GM12878 (cell line): ENCODE results near the gene THRB. TPM values are rescaled to one million over a fixed set of nuclear protein-coding genes. Genes with fewer than 3 reads are reported as not detected.

Source experiments
- ATAC-seq: fragments of 200-7000 bp; cut with Tn5 transposase; 3 replicates; pipeline ENCODE4 v1.9.1; 2020; ENCODE audit warnings: mild to moderate bottlenecking, moderate library complexity
- BruUV-seq: library from RNA; stranded (reverse); fragments of 400-500 nt; replicated peaks from 2 replicates; lab custom pipeline; 2021; lab: Mats Ljungman, UMichigan
- CTCF ChIA-PET: fragments of 300-600 bp; sonication (Branson Sonifier 250); formaldehyde crosslinking; extraction: SDS; loops from one replicate; lab custom pipeline; 2021; ENCODE audit warnings: inconsistent platforms; lab: Yijun Ruan, JAX
- POLR2A ChIA-PET: fragments of 350-600 bp; formaldehyde crosslinking; extraction: SDS; loops from one replicate; lab custom pipeline; 2021; ENCODE audit warnings: inconsistent platforms; lab: Charles Lee
- RAD21 ChIA-PET: fragments of 300-600 bp; sonication (Branson Sonifier 250); formaldehyde crosslinking; loops from one replicate; lab custom pipeline; 2023; ENCODE audit warnings: antibody characterized with exemption; ENCODE audit not compliant: unreplicated experiment; lab: Charles Lee
- SMC1A ChIA-PET: fragments of 300-600 bp; sonication (Branson Sonifier 250); formaldehyde crosslinking; loops from one replicate; lab custom pipeline; 2023; ENCODE audit not compliant: unreplicated experiment, uncharacterized antibody; lab: Charles Lee
- DNase-seq: peaks from one replicate; pipeline ENCODE4 v3.0.0-alpha.2; 2011; ENCODE audit warnings: low read depth, low spot score
- FAIRE-seq: peaks from 3 replicates; lab custom pipeline; 2011; peaks lifted over from hg19 to GRCh38; lab: Jason Lieb, UNC
- H2AFZ ChIP-seq: 2 replicates; pipeline ENCODE4 v1.6.0; 2011; ENCODE audit warnings: low read depth, low read length, control low read depth; ENCODE audit not compliant: control insufficient read depth
- H3K27ac ChIP-seq: 2 replicates; pipeline ENCODE4 v1.5.1; 2011; ENCODE audit warnings: control low read depth; ENCODE audit not compliant: control insufficient read depth, insufficient read depth
- H3K27me3 ChIP-seq, 2 experiments: replicated peaks in 1 of 2; 2 replicates each; pipeline versions ENCODE4 v1.6.0 to v1.6.1; 2011; ENCODE audit warnings: low read length in 1 of 2; ENCODE audit not compliant: control insufficient read depth in 2 of 2, insufficient read depth in 2 of 2
- H3K36me3 ChIP-seq, 2 experiments: 2 replicates each; pipeline ENCODE4 v1.5.1; 2011; ENCODE audit warnings: low read length in 1 of 2; ENCODE audit not compliant: control insufficient read depth in 2 of 2, insufficient read depth in 2 of 2
- H3K4me1 ChIP-seq: 2 replicates; pipeline ENCODE4 v1.6.1; 2011; ENCODE audit warnings: mild to moderate bottlenecking, low read length, moderate library complexity, mixed read lengths; ENCODE audit not compliant: control insufficient read depth, insufficient read depth
- H3K4me2 ChIP-seq: 2 replicates; pipeline ENCODE4 v1.6.0; 2011; ENCODE audit warnings: control low read depth; ENCODE audit not compliant: control insufficient read depth, insufficient read depth
- H3K4me3 ChIP-seq: fragments of 200-600 bp; sonication (generic); 2 replicates; pipeline ENCODE4 v1.5.1; 2016
- H3K79me2 ChIP-seq: 2 replicates; pipeline ENCODE4 v1.6.0; 2011; ENCODE audit warnings: low read length; ENCODE audit not compliant: control insufficient read depth, insufficient read depth
- H3K9ac ChIP-seq: 2 replicates; pipeline ENCODE4 v1.8.0; 2011; ENCODE audit warnings: low read length, control low read depth, mixed read lengths; ENCODE audit not compliant: control insufficient read depth, insufficient read depth
- H3K9me3 ChIP-seq: replicated peaks from 3 replicates; pipeline ENCODE4 v1.5.1; 2011; ENCODE audit warnings: mild to moderate bottlenecking, low read length; ENCODE audit not compliant: control insufficient read depth, insufficient read depth
- H4K20me1 ChIP-seq: 2 replicates; pipeline ENCODE4 v1.6.0; 2011; ENCODE audit not compliant: control insufficient read depth, insufficient read depth
- ATF7 ChIP-seq: fragments of 450-650 bp; IDR thresholded peaks from 2 replicates; pipeline ENCODE4 v1.6.1; 2016; ENCODE audit warnings: low read depth, mild to moderate bottlenecking
- ETV6 ChIP-seq, 2 experiments: fragments of 450-650 bp in 1 of 2; IDR thresholded peaks in 1 of 2; conservative IDR thresholded peaks in 1 of 2; 2 replicates each; pipeline ENCODE4 v1.6.1; 2014; ENCODE audit warnings: antibody characterized with exemption in 1 of 2, borderline replicate concordance in 1 of 2, low read depth in 1 of 2, mild to moderate bottlenecking in 1 of 2, moderate library complexity in 1 of 2
- NBN ChIP-seq: fragments of 450-650 bp; IDR thresholded peaks from 2 replicates; pipeline ENCODE4 v1.6.1; 2016
- NFIC ChIP-seq: IDR thresholded peaks from 2 replicates; pipeline ENCODE4 v1.6.1; 2012; ENCODE audit warnings: low read depth, mild to moderate bottlenecking, inconsistent platforms, low read length, moderate library complexity
- PAX8 ChIP-seq: fragments of 450-650 bp; IDR thresholded peaks from 2 replicates; pipeline ENCODE4 v1.6.1; 2017; ENCODE audit warnings: mild to moderate bottlenecking, moderate library complexity
- POLR2AphosphoS2 ChIP-seq: IDR thresholded peaks from 2 replicates; pipeline ENCODE4 v1.6.1; 2011; ENCODE audit warnings: low read depth, mild to moderate bottlenecking, low read length, improper control_type of control experiment, moderate library complexity
- RAD51 ChIP-seq: fragments of 450-650 bp; IDR thresholded peaks from 2 replicates; pipeline ENCODE4 v1.6.1; 2016; ENCODE audit warnings: moderate library complexity, mild to moderate bottlenecking, inconsistent platforms
- SIX5 ChIP-seq: IDR thresholded peaks from 2 replicates; pipeline ENCODE4 v1.6.1; 2011; ENCODE audit warnings: mild to moderate bottlenecking, low read depth, low read length, moderate library complexity; ENCODE audit not compliant: severe bottlenecking
- SMARCA5 ChIP-seq: fragments of 450-650 bp; IDR thresholded peaks from 2 replicates; pipeline ENCODE4 v1.6.1; 2017; ENCODE audit warnings: mild to moderate bottlenecking
- SREBF1 ChIP-seq: IDR thresholded peaks from 2 replicates; pipeline ENCODE4 v1.6.1; 2012; ENCODE audit warnings: mild to moderate bottlenecking, low read length
- USF2 ChIP-seq: IDR thresholded peaks from 2 replicates; pipeline ENCODE4 v1.6.1; 2011; ENCODE audit warnings: low read depth, low read length, improper control_type of control experiment, borderline replicate concordance
- ZNF24 ChIP-seq: fragments of 450-650 bp; IDR thresholded peaks from 2 replicates; pipeline ENCODE4 v1.6.1; 2017; ENCODE audit warnings: antibody characterized with exemption, mild to moderate bottlenecking
- ZNF622 ChIP-seq: fragments of 450-650 bp; IDR thresholded peaks from 2 replicates; pipeline ENCODE4 v1.6.1; 2017; ENCODE audit warnings: mild to moderate bottlenecking, inconsistent platforms
- ZZZ3 ChIP-seq: IDR thresholded peaks from 2 replicates; pipeline ENCODE4 v1.6.1; 2011; ENCODE audit warnings: low read depth; ENCODE audit not compliant: control insufficient read depth, insufficient read length
- WGBS: methylation state at CpG from one replicate; pipeline ENCODE4 v1.1.6; 2016; ENCODE audit warnings: low lambda C conversion rate; ENCODE audit not compliant: insufficient replicate concordance, insufficient coverage; ENCODE audit errors: missing lambda C conversion rate; 5-methylcytosine and 5-hydroxymethylcytosine counted together
- in situ Hi-C: fragments of 300-500 bp; cut with MboI; formaldehyde crosslinking; loops from 9 replicates; pipeline ENCODE4 v1.14.3; 2018; ENCODE audit warnings: mixed read lengths
- intact Hi-C: fragments of 100-400 bp; cut with micrococcal nuclease; formaldehyde crosslinking; loops from one replicate; pipeline ENCODE4 v1.14.2; 2022; ENCODE audit not compliant: unreplicated experiment
- polyA plus RNA-seq, 11 experiments: library from polyadenylated mRNA; depleted of rRNA in 4 of 11; unstranded in 6 of 11; stranded (reverse) in 5 of 11; fragments of >200 nt; fragmentation: Nextera tagmentation in 4 of 11; fragmentation: Illumina TruSeq in 1 of 11; extraction: Ambion mirVana in 4 of 11; extraction: Trizol in 1 of 11; gene quantifications; 1 replicate in 1 of 11; 2 replicates in 10 of 11; pipeline versions ENCODE4 v1.2.1 to v1.2.3, GENCODE V29; 2011 to 2016; ENCODE audit warnings: inconsistent platforms in 2 of 11, missing spikeins in 2 of 11, low read depth in 1 of 11
- total RNA-seq, 4 experiments: library from RNA; depleted of rRNA in 3 of 4; stranded (reverse); fragments of >200 nt in 3 of 4; fragmentation: Illumina TruSeq in 1 of 4; extraction: Trizol in 1 of 4; gene quantifications; 2 replicates each; pipeline versions ENCODE4 v1.2.1 to v1.2.3, GENCODE V29; 2013 to 2021
- TF ChIP-seq, protein P1 (sequence below): fragments of 450-650 bp; formaldehyde crosslinking; IDR thresholded peaks from 2 replicates; pipeline ENCODE4 v1.4.0; 2022; ENCODE audit warnings: mild to moderate bottlenecking, moderate library complexity
- TF ChIP-seq, protein P2 (sequence below): fragments of 450-650 bp; IDR thresholded peaks from 2 replicates; pipeline ENCODE4 v1.6.1; 2017; ENCODE audit warnings: low read depth, mild to moderate bottlenecking, moderate library complexity
- TF ChIP-seq, protein P3 (sequence below): fragments of 450-650 bp; IDR thresholded peaks from 2 replicates; pipeline ENCODE4 v1.6.1; 2017; ENCODE audit warnings: mild to moderate bottlenecking, low read depth, inconsistent platforms; ENCODE audit not compliant: poor library complexity, severe bottlenecking

THRB gene
- total and polyA plus RNA-seq, 10 of the 15 experiments (the other 5 are each of a cell fraction or from before 2014, with no cell fraction given): 0.05 TPM; not detected in 9

DNA sequence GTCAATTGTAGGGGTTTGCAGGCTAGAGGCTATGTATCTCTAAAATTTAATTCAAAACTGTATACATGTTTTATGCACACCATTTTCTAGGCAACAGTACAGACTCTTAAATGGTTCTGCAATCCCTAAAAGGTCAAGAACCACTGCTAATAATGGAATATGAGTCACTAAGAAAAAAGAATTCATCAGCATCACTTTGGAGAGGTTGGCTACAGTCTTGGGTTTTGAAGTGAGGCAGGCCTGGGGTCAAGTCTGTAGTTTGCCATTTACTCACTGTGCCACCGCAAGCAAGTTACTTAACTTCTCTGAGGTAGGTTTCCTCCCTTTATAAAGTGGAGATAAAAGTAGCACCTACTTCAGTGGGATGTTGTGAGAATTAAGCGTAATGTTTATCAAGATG, 33.7 kb downstream of the THRB start:
- no peaks in the 10 kb centered on the region for H3K79me2 ChIP-seq
- FAIRE-seq: no peak
- H3K27ac ChIP-seq: no peak overlapping the region
- TF ChIP-seq PAX8 (no peak), POLR2AphosphoS2 (no peak), SIX5 (no peak), RAD51 (no peak), USF2 (no peak), ZNF622 (no peak), SMARCA5 (no peak), ZZZ3 (no peak), ETV6 (conservative IDR thresholded peaks at IDR 0.05 in 1 of 2, IDR thresholded peaks at IDR 0.05 in 1 of 2; ENCODE audit: borderline replicate concordance in 1 of 2, low read depth in 1 of 2) (no peak), NFIC (no peak), ATF7 (no peak), SREBF1 (no peak), ZNF24 (no peak), NBN (no peak)
- TF ChIP-seq, protein P1, sequence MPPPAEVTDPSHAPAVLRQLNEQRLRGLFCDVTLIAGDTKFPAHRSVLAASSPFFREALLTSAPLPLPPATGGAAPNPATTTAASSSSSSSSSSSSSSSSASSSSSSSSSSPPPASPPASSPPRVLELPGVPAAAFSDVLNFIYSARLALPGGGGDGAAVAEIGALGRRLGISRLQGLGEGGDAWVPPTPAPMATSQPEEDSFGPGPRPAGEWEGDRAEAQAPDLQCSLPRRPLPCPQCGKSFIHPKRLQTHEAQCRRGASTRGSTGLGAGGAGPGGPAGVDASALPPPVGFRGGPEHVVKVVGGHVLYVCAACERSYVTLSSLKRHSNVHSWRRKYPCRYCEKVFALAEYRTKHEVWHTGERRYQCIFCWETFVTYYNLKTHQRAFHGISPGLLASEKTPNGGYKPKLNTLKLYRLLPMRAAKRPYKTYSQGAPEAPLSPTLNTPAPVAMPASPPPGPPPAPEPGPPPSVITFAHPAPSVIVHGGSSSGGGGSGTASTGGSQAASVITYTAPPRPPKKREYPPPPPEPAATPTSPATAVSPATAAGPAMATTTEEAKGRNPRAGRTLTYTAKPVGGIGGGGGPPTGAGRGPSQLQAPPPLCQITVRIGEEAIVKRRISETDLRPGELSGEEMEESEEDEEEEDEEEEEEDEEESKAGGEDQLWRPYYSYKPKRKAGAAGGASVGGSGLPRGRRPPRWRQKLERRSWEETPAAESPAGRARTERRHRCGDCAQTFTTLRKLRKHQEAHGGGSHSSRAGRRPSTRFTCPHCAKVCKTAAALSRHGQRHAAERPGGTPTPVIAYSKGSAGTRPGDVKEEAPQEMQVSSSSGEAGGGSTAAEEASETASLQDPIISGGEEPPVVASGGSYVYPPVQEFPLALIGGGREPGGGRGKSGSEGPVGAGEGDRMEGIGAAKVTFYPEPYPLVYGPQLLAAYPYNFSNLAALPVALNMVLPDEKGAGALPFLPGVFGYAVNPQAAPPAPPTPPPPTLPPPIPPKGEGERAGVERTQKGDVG (CRISPR knock-in tag): no peak
- TF ChIP-seq, protein P2, sequence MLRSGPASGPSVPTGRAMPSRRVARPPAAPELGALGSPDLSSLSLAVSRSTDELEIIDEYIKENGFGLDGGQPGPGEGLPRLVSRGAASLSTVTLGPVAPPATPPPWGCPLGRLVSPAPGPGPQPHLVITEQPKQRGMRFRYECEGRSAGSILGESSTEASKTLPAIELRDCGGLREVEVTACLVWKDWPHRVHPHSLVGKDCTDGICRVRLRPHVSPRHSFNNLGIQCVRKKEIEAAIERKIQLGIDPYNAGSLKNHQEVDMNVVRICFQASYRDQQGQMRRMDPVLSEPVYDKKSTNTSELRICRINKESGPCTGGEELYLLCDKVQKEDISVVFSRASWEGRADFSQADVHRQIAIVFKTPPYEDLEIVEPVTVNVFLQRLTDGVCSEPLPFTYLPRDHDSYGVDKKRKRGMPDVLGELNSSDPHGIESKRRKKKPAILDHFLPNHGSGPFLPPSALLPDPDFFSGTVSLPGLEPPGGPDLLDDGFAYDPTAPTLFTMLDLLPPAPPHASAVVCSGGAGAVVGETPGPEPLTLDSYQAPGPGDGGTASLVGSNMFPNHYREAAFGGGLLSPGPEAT: no peak
- TF ChIP-seq, protein P3, sequence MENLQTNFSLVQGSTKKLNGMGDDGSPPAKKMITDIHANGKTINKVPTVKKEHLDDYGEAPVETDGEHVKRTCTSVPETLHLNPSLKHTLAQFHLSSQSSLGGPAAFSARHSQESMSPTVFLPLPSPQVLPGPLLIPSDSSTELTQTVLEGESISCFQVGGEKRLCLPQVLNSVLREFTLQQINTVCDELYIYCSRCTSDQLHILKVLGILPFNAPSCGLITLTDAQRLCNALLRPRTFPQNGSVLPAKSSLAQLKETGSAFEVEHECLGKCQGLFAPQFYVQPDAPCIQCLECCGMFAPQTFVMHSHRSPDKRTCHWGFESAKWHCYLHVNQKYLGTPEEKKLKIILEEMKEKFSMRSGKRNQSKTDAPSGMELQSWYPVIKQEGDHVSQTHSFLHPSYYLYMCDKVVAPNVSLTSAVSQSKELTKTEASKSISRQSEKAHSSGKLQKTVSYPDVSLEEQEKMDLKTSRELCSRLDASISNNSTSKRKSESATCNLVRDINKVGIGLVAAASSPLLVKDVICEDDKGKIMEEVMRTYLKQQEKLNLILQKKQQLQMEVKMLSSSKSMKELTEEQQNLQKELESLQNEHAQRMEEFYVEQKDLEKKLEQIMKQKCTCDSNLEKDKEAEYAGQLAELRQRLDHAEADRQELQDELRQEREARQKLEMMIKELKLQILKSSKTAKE: no peak
- no peak overlapping the region for H2AFZ ChIP-seq
- ChIA-PET POLR2A (no interaction called here), SMC1A (no interaction called here), RAD21 (no interaction called here), CTCF (interaction anchor here (0.9 kb wide), 1 partner anchor 24 kb away, joined by 4 read pairs; no protein-coding TSS in a partner anchor)
- intact Hi-C loops (no loop called here), in situ Hi-C loops (no loop called here)
- H3K27me3 ChIP-seq: no peaks in the 10 kb centered on the region
- no peaks in the 10 kb centered on the region for H3K4me1 ChIP-seq
- no peak overlapping the region for H3K4me2 ChIP-seq
- H3K9ac ChIP-seq: no peak overlapping the region
- 58% methylated on average over 2 of the region's 2 CpGs for WGBS
- no peak for DNase-seq
- H4K20me1 ChIP-seq: no peaks in the 10 kb centered on the region
- H3K36me3 ChIP-seq: no peaks in the 10 kb centered on the region
- H3K9me3 ChIP-seq: no peaks in the 10 kb centered on the region
- no peak for ATAC-seq
- BruUV-seq: no TSS peak
- no peak overlapping the region for H3K4me3 ChIP-seq
